ENCODE measurements around the gene GDF9.
"Not testable (repeated sequence)": the region's sequence is repeated elsewhere in the genome, so short reads cannot be mapped to it uniquely, and the experiment has no call there.

Gene GDF9

GRCh38 chr5:132873119-132873929, 7.1 kb upstream of the GDF9 start, which contains the start of gene LEAP2:
TSS of gene LEAP2 (plus strand) at chr5:132873668. CDS start at chr5:132873695, 27 bp downstream.
- DNase-seq (ENCODE audit: low read depth), result no peak

- DNase-seq (ENCODE audit: low read depth), result no peak
Measured at GRCh38 chr5:132872788-132873118, 6.5 kb upstream of the GDF9 start.

DNA sequence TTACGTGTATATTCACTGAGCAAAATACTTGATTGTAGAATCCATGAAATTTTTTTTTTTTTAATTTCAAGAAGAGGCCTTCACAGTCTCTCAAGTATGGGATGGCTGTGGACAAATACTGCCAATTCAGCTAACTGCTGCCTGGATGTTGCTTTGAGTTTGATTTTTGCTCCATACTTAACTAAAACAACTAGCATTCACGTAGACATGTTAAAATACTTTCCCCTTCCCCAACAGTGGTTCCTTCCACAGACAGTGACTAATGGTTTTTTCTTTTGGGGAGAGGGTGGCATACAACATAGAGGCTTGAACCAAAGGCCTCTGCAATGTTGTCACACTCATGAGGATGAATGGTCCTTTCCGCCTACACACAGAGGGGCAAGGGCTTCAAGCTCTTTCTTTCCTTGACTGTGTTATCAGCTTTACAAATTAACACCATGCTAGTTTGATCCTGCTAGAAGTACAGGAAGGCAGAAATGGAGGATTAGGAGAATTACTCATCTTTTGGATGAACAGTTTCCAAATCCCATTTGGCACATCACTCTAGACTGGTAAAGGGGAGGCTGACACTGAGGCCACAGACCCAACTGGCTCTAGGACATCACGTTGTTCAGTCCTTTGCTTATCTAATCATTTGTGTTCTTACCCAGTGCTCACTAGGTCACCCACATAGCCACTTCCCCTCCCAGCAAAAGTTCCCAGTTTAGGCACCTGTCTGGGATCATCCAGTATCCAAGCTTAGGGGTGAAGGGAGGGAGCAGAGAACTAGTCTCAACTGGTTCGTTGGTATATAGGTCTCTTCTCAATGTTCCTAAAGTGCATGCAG, 5.4 kb upstream of the GDF9 start:
- DNase-seq (ENCODE audit: low read depth), result no peak

DNA sequence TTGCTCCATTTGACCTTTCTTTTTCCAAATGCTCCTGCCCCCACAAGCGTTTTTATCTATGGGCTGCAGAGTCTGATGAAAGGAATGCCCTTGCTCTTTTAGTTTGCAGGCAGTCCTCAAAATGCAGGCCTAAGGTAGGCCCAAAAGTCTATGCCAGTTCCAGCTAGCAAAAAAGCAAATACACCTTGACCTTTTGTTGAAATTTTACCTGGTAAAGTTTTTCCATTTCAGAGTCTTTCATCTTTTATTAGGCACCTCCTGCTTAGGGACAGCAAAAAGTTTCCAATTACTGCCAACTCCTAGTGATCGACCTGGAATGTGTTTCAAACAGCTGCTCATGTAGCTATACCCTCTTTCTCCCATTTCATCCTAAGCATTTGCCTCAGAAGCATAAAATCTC, 4.5 kb upstream of the GDF9 start:
- no peak for DNase-seq (ENCODE audit: low read depth)

DNA sequence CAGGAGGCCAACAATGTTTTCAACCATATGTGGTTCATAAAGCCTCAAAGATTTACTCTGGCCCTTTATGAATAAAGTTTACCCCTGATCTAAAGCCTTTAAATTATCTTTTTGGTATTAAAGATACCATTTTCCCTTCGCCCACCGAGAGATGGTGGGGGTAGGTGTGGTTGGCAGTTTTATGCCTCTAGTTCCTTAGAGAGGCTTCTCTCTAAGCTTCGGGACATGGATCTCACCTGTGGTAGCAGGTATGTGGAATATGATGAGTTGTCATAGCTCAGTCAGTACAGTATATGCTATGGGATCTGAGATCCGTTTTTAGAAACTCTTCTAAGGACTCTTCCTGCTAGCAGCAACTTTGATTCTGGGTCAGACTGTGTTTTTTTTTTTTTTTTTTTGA, 2.5 kb upstream of the GDF9 start:
- no peak for DNase-seq (ENCODE audit: low read depth)

DNA sequence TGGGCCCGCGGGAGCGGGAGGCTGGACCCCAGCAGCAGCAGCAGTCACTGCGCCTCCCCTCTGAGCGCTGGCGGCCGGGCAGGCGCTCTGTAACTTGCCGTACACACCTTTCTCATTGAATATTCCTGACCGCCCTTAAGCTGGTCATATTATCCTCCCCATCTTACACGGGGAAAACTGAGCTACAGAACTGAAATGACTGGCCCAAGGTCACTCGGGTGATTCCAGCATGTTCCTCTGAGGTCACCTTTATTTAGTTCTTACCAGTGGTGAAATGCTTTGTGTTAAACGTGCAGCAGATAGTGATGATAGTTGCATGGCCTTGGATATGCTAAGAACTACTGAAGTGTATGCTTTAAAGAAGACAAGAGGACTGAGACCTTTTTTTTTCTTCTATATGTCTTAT, 780 bp upstream of the GDF9 start:
- no peak for DNase-seq (ENCODE audit: low read depth)

- no peak for DNase-seq (ENCODE audit: low read depth)
Measured at GRCh38 chr5:132865668-132866341, 464 bp downstream of the GDF9 start.

DNA sequence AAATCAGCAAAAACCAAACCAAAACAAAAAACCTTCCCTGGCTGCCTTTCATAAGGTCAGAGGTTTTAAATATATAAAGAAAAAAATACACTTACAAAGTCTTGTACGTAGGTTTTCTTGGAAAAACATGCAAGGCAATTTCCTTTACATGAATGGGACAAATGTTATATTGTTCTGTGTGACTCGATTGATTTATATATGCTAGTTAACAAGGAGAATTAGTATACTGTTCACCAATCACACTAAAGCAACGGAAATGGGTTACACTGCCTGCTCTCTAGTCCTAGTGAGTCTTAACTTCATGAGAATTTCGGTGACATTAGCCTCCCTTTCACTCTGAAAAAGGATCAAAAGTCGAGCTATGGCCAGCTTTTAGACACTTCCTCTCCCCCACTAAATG, 5.5 kb downstream of the GDF9 start:
- DNase-seq (ENCODE audit: low read depth), result no peak

DNA sequence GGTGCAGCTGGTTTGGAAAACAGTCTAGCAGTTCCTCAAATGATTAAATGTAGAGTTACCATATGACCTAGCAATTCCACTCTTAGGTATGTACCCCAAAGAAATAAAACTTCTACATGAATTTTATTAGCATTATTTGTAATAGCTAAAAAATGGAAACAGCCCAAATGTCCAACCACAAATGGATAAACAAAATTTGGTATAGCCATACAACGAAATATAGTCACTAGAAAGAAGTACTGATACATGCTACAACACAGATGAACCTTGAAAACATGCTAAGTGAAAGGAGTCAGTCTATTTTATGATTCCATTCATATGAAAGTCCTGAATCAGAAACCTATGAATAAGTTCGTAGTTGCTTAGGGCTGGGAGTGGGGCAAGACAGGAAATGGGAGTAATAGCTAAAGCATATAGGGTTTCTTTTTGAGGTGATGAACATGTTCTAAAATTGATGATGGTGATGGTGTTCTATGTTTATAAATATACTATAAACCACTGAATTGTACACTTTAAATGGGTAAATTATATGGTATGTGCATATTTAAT, 6.3 kb downstream of the GDF9 start:
- DNase-seq (ENCODE audit: low read depth), result no peak

DNA sequence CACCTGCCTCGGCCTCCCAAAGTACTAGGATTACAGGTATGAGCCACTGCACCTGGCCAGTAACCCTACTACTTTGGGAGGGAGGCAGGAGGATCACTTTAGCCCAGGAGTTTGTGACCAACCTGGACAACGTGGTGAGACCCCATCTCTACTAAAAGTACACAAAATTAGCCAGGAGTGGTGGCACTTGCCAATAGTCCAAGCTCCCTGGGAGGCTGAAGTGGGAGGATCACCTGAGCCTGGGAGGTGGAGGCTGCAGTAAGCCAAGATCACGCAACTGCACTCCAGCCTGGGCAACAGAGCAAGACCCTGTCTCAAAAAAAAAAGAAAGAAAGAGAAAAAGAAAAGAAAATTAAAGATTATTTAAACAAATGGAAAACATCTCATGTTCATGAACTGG, 10.3 kb downstream of the GDF9 start:
- no peak for DNase-seq (ENCODE audit: low read depth)

- not testable (repeated sequence) for DNase-seq (ENCODE audit: low read depth)
Measured at GRCh38 chr5:132854992-132855391, 11.3 kb downstream of the GDF9 start.

DNA sequence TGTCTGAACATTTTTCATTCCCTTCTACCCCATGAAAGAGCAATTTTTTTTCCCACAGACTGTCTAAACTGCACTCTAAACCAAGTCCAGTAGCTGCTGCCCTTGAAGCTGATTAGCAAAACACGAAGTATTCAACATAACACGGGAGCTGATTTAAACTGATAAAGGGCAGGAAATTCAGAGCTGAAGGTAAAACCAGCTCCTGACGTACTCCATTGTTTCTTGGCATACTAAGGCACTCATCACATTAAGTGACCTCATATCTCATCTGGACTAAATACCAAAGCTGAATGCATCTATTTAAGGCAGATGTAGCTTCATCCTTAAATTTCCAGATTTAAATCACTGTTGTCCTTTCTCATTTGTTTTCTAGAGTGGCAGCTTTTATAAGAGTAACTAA, 12.0 kb downstream of the GDF9 start:
- DNase-seq (ENCODE audit: low read depth), result no peak

- no peak for DNase-seq (ENCODE audit: low read depth)
Measured at GRCh38 chr5:132853790-132854189, 12.5 kb downstream of the GDF9 start.

GRCh38 chr5:132853323-132853722, 12.9 kb downstream of the GDF9 start:
- no peak for DNase-seq (ENCODE audit: low read depth)

DNA sequence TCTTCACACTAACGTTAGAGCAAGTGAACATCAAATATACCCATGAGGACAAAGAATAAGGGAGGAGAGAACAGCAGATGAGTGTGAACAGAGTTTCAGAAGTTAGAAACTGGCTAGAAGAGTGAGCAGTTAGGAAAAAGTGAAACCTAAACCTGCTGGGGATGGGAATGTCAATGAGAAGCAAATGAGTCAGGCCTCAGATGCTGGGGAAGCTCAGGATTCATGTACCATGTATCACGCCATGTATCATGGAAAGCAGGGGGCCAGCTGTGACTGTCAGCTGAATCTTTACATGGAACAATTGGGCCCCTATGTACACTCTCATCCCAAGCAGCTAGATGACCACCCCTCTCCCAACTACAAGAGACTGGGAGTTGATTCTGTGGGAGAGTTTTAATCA, 16.2 kb downstream of the GDF9 start:
- DNase-seq (ENCODE audit: low read depth), result no peak

DNA sequence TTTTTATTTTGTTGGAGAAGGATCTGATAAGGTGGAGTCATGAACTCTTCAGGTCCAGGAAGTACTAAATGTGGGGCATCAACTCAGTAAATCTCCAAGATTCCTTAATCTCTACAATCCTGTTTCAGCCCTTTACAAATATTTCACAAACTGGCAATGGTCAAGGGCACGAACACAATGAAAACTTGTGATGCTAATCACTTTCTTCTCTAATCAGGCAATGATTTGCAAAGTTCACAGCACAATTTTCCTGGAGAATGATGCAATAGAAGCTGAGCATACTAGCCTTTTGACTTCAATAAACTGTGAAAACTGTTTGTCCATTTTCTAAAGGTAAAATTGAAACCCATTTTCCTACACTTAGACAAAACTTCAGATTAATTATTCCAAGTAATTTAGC, 16.9 kb downstream of the GDF9 start:
- no peak for DNase-seq (ENCODE audit: low read depth)

DNA sequence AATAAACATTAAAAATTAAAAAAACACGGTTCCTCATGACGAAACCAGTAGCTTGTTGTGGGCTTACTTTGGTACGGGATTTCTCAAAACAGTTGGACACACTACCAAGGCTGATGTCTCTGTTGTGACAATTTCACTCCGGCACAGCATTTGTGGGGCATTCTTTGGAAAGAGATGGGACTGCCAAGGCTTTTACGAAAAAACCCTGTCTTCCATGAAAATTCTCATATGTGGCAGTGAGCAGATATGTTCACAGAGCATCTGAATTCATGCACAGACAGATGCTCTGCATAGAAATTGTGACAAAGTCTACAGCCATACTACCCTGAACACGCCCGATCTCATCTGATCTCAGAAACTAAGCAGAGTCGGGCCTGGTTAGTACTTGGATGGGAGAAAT, 18.0 kb downstream of the GDF9 start:
- no peak for DNase-seq (ENCODE audit: low read depth)

DNA sequence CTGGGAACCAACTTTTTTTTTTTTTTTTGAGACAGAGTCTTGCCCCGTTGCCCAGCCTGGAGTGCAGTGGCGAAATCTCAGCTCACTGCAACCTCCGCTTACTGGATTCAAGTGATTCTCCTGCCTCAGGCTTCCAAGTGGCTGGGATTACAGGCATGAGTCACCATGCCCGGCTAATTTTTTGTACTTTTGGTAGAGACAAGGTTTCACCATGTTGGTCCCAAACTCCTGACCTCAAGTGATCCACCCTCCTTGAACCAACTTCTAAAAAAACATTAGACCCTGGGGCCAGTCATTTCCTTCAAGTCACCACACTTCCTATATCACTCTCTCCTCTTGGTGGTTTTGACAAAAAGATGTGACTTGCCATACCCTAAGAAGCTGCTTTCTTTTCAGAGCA, 25.0 kb downstream of the GDF9 start:
- DNase-seq (ENCODE audit: low read depth), result no peak

DNA sequence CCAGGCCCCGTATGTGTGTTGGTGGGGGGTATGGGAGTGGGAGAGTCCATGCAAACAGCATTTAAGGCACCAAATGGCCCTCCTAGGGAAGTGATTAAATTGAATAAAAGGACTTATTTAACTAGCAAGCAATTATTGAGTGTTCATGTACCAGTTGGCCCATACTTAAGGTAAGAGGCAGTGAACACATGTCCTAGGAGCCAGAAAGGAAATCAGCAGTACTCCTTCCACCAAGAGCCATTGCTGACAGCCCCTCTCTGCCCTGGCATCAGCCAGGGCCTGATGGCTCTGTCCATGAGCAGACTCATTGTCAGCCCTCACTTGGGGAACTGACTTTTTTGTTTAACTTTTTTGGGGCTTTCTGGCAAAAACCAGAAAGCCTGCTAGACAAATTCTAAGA, 25.4 kb downstream of the GDF9 start:
- DNase-seq (ENCODE audit: low read depth), result no peak

DNA sequence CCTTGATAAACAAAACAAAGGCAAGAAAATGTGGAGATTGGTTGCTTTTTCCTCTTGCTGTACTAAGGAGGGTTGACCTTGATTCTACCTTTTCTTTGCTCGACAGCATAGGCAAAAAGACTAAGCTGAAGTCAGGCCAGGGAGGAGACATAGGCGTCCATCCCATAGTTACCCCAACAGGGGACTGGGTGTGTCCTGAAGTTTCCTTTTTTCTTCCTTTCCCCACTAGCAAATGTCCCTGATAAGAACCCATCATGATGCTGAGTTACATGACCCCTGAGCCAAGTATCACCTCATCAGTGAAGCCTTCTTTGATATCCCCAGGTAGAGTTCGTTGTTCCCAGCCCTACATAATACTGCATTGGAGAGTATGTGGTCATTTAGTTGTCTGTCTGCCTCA, 26.0 kb downstream of the GDF9 start:
- no peak for DNase-seq (ENCODE audit: low read depth)

DNA sequence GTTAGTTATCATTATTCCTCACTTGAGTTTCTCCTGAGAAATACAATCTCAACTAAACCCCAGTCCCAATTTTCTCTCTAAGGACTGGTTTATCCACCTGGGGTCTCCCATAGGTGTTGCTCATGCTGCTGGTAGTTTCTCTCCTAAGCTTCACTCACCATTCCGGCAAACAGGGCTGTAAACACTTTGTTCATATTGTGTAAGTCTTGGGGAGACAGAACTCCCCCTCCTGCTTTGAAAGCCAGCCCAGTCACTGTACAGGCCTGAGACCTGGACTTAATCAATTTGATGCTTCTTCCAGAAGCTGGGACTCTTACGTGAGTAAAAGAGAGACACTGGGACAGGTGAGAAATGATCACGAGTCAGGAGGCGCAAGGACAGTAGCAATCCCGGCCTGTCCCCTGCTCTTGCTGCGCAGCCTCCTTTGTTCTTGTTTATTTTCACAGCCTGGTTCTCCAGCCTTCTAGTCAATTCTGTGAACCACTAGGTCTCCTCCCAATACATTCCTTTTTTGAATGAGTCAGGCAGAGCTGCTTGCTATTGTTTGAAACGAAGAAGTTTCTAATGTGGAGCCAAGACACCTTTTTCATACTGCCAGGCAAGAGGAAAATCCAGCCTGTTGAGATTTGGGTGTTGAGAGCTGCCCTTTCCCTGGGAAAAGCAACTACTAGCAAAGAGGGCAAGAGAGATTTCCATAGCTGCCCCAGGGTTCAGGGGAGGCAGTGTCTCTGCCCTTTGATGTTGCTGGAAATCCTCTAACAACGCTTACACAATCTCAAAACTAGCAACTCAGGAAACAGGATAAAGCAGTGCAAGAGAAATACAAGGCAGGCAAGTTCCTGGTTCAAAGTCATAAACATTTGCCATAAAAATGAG, 26.6 kb downstream of the GDF9 start:
- DNase-seq (ENCODE audit: low read depth), result no peak
